AG09319 (cell line): ENCODE results near the gene MED15.

ENCODE experiments used
- DNase-seq: peaks from one replicate; pipeline ENCODE4 v3.0.0-alpha.2; 2010; ENCODE audit warnings: low read depth; ENCODE audit errors: extremely low read depth
- CTCF ChIP-seq: IDR thresholded peaks from 2 replicates; pipeline ENCODE4 v1.5.1; 2011; ENCODE audit warnings: low read depth, mild to moderate bottlenecking, inconsistent platforms, low read length, moderate library complexity

Gene MED15

GRCh38 chr22:20586403-20586745 lies 79.0 kb downstream of the MED15 start:
- TF ChIP-seq CTCF, result no peak
- DNase-seq, result no peak

- no peak for TF ChIP-seq CTCF
- no peak for DNase-seq
Measured at GRCh38 chr22:20587206-20587958, 80.0 kb downstream of the MED15 start.

- DNase-seq, result no peak
- no peak for TF ChIP-seq CTCF
Measured at GRCh38 chr22:20588092-20588842, 80.9 kb downstream of the MED15 start.

- DNase-seq, result no peak
- no peak for TF ChIP-seq CTCF
Measured at GRCh38 chr22:20588843-20589581, 81.6 kb downstream of the MED15 start.

- DNase-seq, result no peak
- no peak for TF ChIP-seq CTCF
Measured at GRCh38 chr22:20589614-20590476, 82.4 kb downstream of the MED15 start.

- no peak for TF ChIP-seq CTCF
Measured at GRCh38 chr22:20590477-20591294, 83.3 kb downstream of the MED15 start.

More at GRCh38 chr22:20590477-20591294, 83.3 kb downstream of the MED15 start:
- DNase-seq, result no peak
